PC-9 (cell line): ENCODE measurements around the gene UBE2Z. TPM values are rescaled to one million over a fixed set of nuclear protein-coding genes. Genes with fewer than 3 reads are reported as not detected.
"Not testable (repeated sequence)": the region's sequence is repeated elsewhere in the genome, so short reads cannot be mapped to it uniquely, and the experiment has no call there.

Experiments
- BruUV-seq: library from RNA; stranded (reverse); fragments of 400-500 nt; replicated peaks from 2 replicates; lab custom pipeline; 2021; lab: Mats Ljungman, UMichigan
- CTCF ChIA-PET: fragments of 300-600 bp; sonication (Branson Sonifier 250); formaldehyde crosslinking; loops from one replicate; lab custom pipeline; 2022; ENCODE audit warnings: antibody characterized with exemption; lab: Charles Lee
- POLR2A ChIA-PET: fragments of 300-600 bp; sonication (Branson Sonifier 250); formaldehyde crosslinking; loops from one replicate; lab custom pipeline; 2022; ENCODE audit warnings: antibody characterized with exemption; ENCODE audit not compliant: unreplicated experiment; lab: Charles Lee
- DNase-seq, 2 experiments: peaks; one replicate each; pipeline versions ENCODE4 v3.0.0 to v3.0.0-alpha.2; 2015 to 2022; ENCODE audit warnings: mixed read lengths in 1 of 2
- H2AFZ ChIP-seq: fragments of 200-600 bp; sonication (generic); 2 replicates; pipeline ENCODE4 v1.8.1; 2017; ENCODE audit warnings: antibody characterized with exemption
- H3F3A ChIP-seq: fragments of 200-600 bp; sonication (generic); 2 replicates; pipeline ENCODE4 v1.8.1; 2017; ENCODE audit warnings: antibody characterized with exemption, mild to moderate bottlenecking, low read depth; ENCODE audit not compliant: insufficient read depth
- H3K27ac ChIP-seq: fragments of 200-600 bp; sonication (generic); 2 replicates; pipeline ENCODE4 v1.6.1; 2016; ENCODE audit warnings: mixed run types
- H3K27me3 ChIP-seq: fragments of 200-600 bp; sonication (generic); 2 replicates; pipeline ENCODE4 v1.6.1; 2016; ENCODE audit warnings: low read depth, mixed run types; ENCODE audit not compliant: insufficient read depth
- H3K36me3 ChIP-seq: fragments of 200-600 bp; sonication (generic); 2 replicates; pipeline ENCODE4 v1.6.1; 2016; ENCODE audit warnings: low read depth, mixed run types
- H3K4me1 ChIP-seq: fragments of 200-600 bp; sonication (generic); replicated peaks from 2 replicates; pipeline ENCODE4 v1.6.1; 2016; ENCODE audit warnings: mixed run types; ENCODE audit not compliant: insufficient read depth
- H3K4me2 ChIP-seq: fragments of 200-600 bp; sonication (generic); 2 replicates; pipeline ENCODE4 v1.6.1; 2017; ENCODE audit warnings: mixed run types
- H3K4me3 ChIP-seq: fragments of 200-600 bp; sonication (generic); 2 replicates; pipeline ENCODE4 v1.6.1; 2016; ENCODE audit warnings: mixed run types
- H3K79me2 ChIP-seq: fragments of 200-600 bp; sonication (generic); 2 replicates; pipeline ENCODE4 v1.6.1; 2017; ENCODE audit warnings: low read depth, mixed run types
- H3K9me2 ChIP-seq: fragments of 200-600 bp; sonication (generic); 2 replicates; pipeline ENCODE4 v1.8.1; 2017; ENCODE audit warnings: mild to moderate bottlenecking; ENCODE audit not compliant: insufficient read depth
- H3K9me3 ChIP-seq: fragments of 200-600 bp; sonication (generic); 2 replicates; pipeline ENCODE4 v1.8.1; 2016; ENCODE audit warnings: low read depth; ENCODE audit not compliant: insufficient read depth
- H4K20me1 ChIP-seq: fragments of 200-600 bp; sonication (generic); 2 replicates; pipeline ENCODE4 v1.8.1; 2017; ENCODE audit not compliant: insufficient read depth
- EZH2 ChIP-seq: fragments of 200-600 bp; sonication (generic); IDR thresholded peaks from 2 replicates; pipeline ENCODE4 v1.8.0; 2017; ENCODE audit warnings: antibody characterized with exemption, low read depth
- intact Hi-C: fragments of 100-400 bp; cut with micrococcal nuclease; formaldehyde crosslinking; loops from one replicate; pipeline ENCODE4 v1.10.0; 2022; ENCODE audit not compliant: unreplicated experiment
- total RNA-seq: library from RNA; stranded (reverse); gene quantifications from 2 replicates; pipeline ENCODE4 v1.2.3, GENCODE V29; 2021
- TF ChIP-seq, protein P1 (sequence below): fragments of 200-600 bp; sonication (generic); conservative IDR thresholded peaks from 2 replicates; pipeline ENCODE4 v1.6.1; 2017; ENCODE audit warnings: mixed run types, antibody characterized with exemption, mild to moderate bottlenecking, moderate library complexity

Gene UBE2Z
- total RNA-seq, 1 experiment from 2014 or later, result 99.4 TPM

DNA sequence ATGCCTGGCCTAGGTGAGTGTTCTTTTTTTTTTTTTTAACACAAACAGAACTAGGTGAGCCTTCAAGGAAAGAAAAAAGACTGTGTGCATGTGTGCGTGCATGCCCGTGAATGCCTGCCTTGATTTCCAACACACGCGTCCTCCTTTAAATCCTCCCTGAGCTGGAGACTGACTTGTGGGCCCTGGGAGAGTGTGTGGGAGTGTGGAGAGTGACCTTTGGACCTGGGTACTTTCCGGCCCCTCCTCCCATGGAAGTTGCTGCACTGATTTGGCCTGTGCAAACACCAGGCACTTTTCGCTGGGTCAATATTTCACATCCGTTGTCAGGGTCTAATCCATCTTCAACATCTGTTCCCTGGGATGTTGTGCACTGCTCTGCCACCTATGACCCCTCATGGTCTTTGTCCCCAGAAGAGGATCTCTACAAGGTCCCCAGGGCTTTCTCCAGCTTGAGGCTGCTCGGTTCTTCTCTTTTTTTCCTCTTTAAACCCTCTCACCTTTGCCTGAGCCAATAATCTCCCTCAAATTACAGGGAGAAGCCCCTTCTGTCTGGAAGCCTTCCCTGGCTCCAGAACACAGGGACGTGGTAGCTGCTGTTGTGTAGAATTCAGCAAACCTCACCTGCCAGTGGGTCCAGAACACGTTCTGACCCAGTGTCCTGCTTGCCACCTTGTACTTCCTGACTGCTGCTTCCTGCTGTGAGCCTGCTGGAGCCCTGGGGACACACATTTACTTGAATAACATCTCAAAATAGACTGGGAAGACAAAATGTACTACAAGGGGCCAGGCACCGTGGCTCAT is 36.5 kb upstream of the UBE2Z start:
- POLR2A ChIA-PET, result no interaction called here
- Histone ChIP-seq H3K4me3 (no peak overlapping the region), H3K27ac (no peak overlapping the region), H3K9me2 (no peaks in the 10 kb centered on the region), H3K79me2 (no peaks in the 10 kb centered on the region), H3K4me2 (no peak overlapping the region), H3K4me1 (no peaks in the 10 kb centered on the region), H4K20me1 (no peaks in the 10 kb centered on the region), H3K27me3 (no peaks in the 10 kb centered on the region), H3F3A (no peaks in the 10 kb centered on the region), H2AFZ (peak overlapping the region; percentile 62; the same call in 1 of the 2 replicates), H3K36me3 (no peaks in the 10 kb centered on the region), H3K9me3 (no peaks in the 10 kb centered on the region)
- CTCF ChIA-PET, result interaction anchor here (0.7 kb wide), 1 partner anchor 194 kb away, joined by 4 read pairs; no protein-coding TSS in a partner anchor
- intact Hi-C loops, result loop anchor here (10.0 kb wide), 1 partner anchor 717 kb away; no protein-coding TSS in a partner anchor
- BruUV-seq, result no TSS peak
- no peak for DNase-seq
- TF ChIP-seq, protein P1, sequence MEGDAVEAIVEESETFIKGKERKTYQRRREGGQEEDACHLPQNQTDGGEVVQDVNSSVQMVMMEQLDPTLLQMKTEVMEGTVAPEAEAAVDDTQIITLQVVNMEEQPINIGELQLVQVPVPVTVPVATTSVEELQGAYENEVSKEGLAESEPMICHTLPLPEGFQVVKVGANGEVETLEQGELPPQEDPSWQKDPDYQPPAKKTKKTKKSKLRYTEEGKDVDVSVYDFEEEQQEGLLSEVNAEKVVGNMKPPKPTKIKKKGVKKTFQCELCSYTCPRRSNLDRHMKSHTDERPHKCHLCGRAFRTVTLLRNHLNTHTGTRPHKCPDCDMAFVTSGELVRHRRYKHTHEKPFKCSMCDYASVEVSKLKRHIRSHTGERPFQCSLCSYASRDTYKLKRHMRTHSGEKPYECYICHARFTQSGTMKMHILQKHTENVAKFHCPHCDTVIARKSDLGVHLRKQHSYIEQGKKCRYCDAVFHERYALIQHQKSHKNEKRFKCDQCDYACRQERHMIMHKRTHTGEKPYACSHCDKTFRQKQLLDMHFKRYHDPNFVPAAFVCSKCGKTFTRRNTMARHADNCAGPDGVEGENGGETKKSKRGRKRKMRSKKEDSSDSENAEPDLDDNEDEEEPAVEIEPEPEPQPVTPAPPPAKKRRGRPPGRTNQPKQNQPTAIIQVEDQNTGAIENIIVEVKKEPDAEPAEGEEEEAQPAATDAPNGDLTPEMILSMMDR, result no peak
- no peak for TF ChIP-seq EZH2

DNA sequence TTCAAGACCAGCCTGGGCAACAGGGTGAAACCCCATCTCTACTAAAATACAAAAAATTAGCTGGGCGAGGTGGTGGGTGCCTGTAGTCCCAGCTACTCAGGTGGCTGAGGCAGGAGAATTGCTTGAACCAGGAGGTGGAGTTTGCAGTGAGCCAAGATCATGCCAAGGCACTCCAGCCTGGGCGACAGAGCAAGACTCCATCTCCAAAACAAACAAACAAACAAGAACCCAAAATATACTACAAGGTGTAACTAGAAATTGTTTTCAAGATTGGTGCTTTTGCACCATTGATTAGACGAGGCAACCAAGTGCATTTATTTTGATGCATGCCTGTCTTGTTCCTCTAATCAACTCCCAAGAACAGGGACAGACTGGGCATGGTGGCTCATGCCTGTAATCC is 35.8 kb upstream of the UBE2Z start:
- H3K27me3 ChIP-seq, H3F3A ChIP-seq, H3K4me3 ChIP-seq, DNase-seq, H3K79me2 ChIP-seq, H3K36me3 ChIP-seq, CTCF ChIA-PET, H4K20me1 ChIP-seq, POLR2A ChIA-PET, H3K9me2 ChIP-seq, H3K27ac ChIP-seq, H3K4me2 ChIP-seq, H3K4me1 ChIP-seq, H3K9me3 ChIP-seq, BruUV-seq: not testable (repeated sequence)
- intact Hi-C loops, result loop anchor here (10.0 kb wide), 1 partner anchor 718 kb away; no protein-coding TSS in a partner anchor
- H2AFZ ChIP-seq, result peak overlapping the region; percentile 62; the same call in 1 of the 2 replicates

DNA sequence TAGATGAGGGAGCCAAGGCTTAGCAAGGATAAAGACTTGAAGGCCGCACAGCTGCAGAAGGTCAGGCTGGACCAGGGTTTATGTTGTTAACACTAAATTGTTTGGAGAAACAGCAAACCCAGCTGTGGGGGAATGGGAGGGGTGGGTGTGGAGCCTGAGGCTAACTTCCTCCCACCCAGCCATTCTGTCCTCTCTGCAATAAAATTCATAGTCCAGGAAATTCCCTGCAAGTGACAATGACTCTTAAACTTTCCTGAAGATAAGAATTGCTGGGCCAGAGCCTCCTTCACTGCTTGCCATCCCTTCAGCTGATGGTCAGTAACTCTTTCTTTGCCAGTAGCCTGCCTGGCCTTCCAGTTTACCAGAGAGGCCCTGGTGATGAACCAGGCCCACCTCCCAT is 35.0 kb upstream of the UBE2Z start:
- Histone ChIP-seq H3K27ac (no peak overlapping the region), H3K79me2 (no peaks in the 10 kb centered on the region), H4K20me1 (no peaks in the 10 kb centered on the region), H3K4me1 (no peaks in the 10 kb centered on the region), H2AFZ (no peak overlapping the region), H3K9me2 (no peaks in the 10 kb centered on the region), H3K4me3 (no peak overlapping the region), H3K27me3 (0 out of 2 replicates have a peak, but pooled peaks cover 4% of the 10 kb centered on the region), H3K36me3 (no peaks in the 10 kb centered on the region), H3F3A (no peaks in the 10 kb centered on the region), H3K9me3 (no peaks in the 10 kb centered on the region), H3K4me2 (no peak overlapping the region)
- TF ChIP-seq, protein P1, result no peak
- TF ChIP-seq EZH2, result no peak
- intact Hi-C loops, result loop anchor here (10.0 kb wide), 1 partner anchor 718 kb away; no protein-coding TSS in a partner anchor
- DNase-seq, result no peak
- ChIA-PET POLR2A (no interaction called here), CTCF (no interaction called here)
- no TSS peak for BruUV-seq
